Measurements from ENCODE around the gene ABCB6.

The ABCB6 gene

DNA sequence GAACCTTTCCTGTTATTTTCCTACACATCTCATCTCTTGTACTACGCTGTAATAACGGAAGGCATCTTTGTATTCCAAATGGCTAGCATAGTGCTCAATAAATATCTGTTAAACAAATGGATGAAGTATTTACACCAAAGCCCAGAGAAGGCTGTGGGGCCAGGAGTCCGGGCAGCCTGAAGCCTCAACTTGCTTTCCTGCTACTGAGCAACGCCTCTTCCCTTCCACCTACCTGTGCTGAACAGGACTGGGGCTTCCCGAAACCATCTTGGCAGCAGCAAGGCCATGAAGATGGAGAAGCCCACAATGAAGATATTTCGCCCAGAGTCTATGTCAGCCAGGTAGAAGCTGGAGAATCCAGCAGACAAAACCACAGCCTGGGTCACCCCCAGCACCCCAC is 55.6 kb downstream of the ABCB6 start:
- H3K4me3 ChIP-seq (ENCODE audit: low read depth, low read length), result no peak overlapping the region
- no peak for TF ChIP-seq CTCF (IDR thresholded peaks at IDR 0.05; ENCODE audit: borderline replicate concordance, insufficient read depth, low read depth, low read length)

DNA sequence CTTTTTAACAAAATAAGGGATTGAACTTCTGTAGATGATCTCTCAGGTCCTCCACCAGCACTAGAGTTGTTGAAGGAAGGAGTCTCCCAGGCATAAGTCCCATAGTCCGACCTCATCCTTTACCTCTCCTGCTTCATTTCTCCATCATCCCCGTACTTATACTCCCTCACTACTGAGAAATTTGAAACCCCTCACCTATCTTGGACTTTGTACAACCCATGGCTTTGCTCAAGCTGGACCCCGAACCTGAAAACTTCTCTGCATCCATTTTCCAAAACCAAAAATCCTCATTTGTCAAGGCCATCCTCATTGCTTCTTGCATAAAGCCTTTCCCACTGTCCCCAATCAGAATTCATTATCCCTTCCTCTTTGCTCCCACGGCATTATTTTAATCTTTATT is 57.7 kb downstream of the ABCB6 start:
- H3K4me3 ChIP-seq (ENCODE audit: low read depth, low read length), result peak overlapping the region; percentile 69
- no peak for TF ChIP-seq CTCF (IDR thresholded peaks at IDR 0.05; ENCODE audit: borderline replicate concordance, insufficient read depth, low read depth, low read length)

- H3K4me3 ChIP-seq (ENCODE audit: low read depth, low read length), result peak within 1 kb of the TSS; percentile 69
- peak; percentile 99 for TF ChIP-seq CTCF (IDR thresholded peaks at IDR 0.05; ENCODE audit: borderline replicate concordance, insufficient read depth, low read depth, low read length)
Observed at GRCh38 chr2:219160186-219161017, 58.4 kb downstream of the ABCB6 start, which contains the start of gene NHEJ1. Gene NHEJ1 (minus strand): TSS chr2:219160815. CDS start chr2:219158362, 2,453 bp downstream.
